Sigmoid colon (tissue), 3 donors: Measurements from ENCODE around the gene KIFC1.
"Not testable (repeated sequence)": the region's sequence is repeated elsewhere in the genome, so short reads cannot be mapped to it uniquely, and the experiment has no call there.

Source experiments
- CTCF ChIP-seq, 4 experiments: fragments of 450-650 bp in 3 of 4; fragments of 200-600 bp in 1 of 4; IDR thresholded peaks; one replicate each; pipeline ENCODE4 v1.5.1; 2016 to 2019; ENCODE audit warnings: antibody characterized with exemption in 4 of 4, mild to moderate bottlenecking in 3 of 4, moderate library complexity in 2 of 4
- POLR2A ChIP-seq, 2 donors: fragments of 450-650 bp; IDR thresholded peaks; one replicate each; pipeline ENCODE4 v1.6.1; 2016; ENCODE audit warnings: antibody characterized with exemption in 2 of 2, mild to moderate bottlenecking in 2 of 2, moderate library complexity in 2 of 2

- TF ChIP-seq CTCF, POLR2A (IDR thresholded peaks at IDR 0.05): not testable (repeated sequence)
Measured at GRCh38 chr6:33346972-33347371, 44.7 kb upstream of the KIFC1 start.
